K562 (cell line): ENCODE measurements around the gene RELA. TPM values are rescaled to one million over a fixed set of nuclear protein-coding genes. Genes with fewer than 3 reads are reported as not detected.

ENCODE experiments used
- GATAD2B ChIP-seq: fragments of 450-650 bp; IDR thresholded peaks from 2 replicates; pipeline ENCODE4 v1.6.1; 2017; ENCODE audit warnings: mild to moderate bottlenecking, borderline replicate concordance
- HDAC3 ChIP-seq: fragments of 450-650 bp; IDR thresholded peaks from 2 replicates; pipeline ENCODE4 v1.6.1; 2018; ENCODE audit warnings: borderline replicate concordance, mild to moderate bottlenecking, moderate library complexity; ENCODE audit not compliant: partially characterized antibody
- HIVEP1 ChIP-seq: fragments of 250-450 bp; sonication (Bioruptor Pico); IDR thresholded peaks from 2 replicates; pipeline ENCODE4 v1.4.0; 2020; ENCODE audit warnings: mild to moderate bottlenecking
- MED1 ChIP-seq: sonication (generic); formaldehyde crosslinking; IDR thresholded peaks from 2 replicates; pipeline ENCODE4 v1.8.1; 2023; ENCODE audit warnings: missing genetic modification reagents, borderline replicate concordance
- PHF21A ChIP-seq: fragments of 450-650 bp; IDR thresholded peaks from 2 replicates; pipeline ENCODE4 v1.6.1; 2017; ENCODE audit warnings: low read depth, borderline replicate concordance
- SREBF1 ChIP-seq: fragments of 150-350 bp; IDR thresholded peaks from 2 replicates; pipeline ENCODE4 v1.6.1; 2014; ENCODE audit warnings: antibody characterized with exemption, low read depth, low read length, borderline replicate concordance
- SRSF3 ChIP-seq: fragments of 200-400 bp; formaldehyde crosslinking; IDR thresholded peaks from 2 replicates; pipeline ENCODE4 v1.6.1; 2016; ENCODE audit warnings: mild to moderate bottlenecking, low read length, moderate library complexity; ENCODE audit not compliant: insufficient read depth
- ZSCAN32 ChIP-seq: fragments of 450-650 bp; formaldehyde crosslinking; IDR thresholded peaks from 2 replicates; pipeline ENCODE4 v1.4.0; 2020; ENCODE audit warnings: mild to moderate bottlenecking, moderate library complexity
- polyA plus RNA-seq, 8 experiments: library from polyadenylated mRNA; depleted of rRNA in 4 of 8; stranded (reverse) in 5 of 8; unstranded in 3 of 8; fragments of >200 nt; fragmentation: Nextera tagmentation in 2 of 8; fragmentation: Illumina TruSeq in 1 of 8; extraction: Ambion mirVana in 2 of 8; extraction: Trizol in 1 of 8; gene quantifications; 2 replicates each; pipeline versions ENCODE4 v1.2.1 to v1.2.3, GENCODE V29; 2011 to 2014; ENCODE audit warnings: inconsistent platforms in 1 of 8, missing spikeins in 1 of 8
- total RNA-seq, 7 experiments: library from RNA; depleted of rRNA in 6 of 7; stranded (reverse); fragments of >200 nt in 6 of 7; fragmentation: Illumina TruSeq in 2 of 7; extraction: Trizol in 2 of 7; gene quantifications; 2 replicates each; pipeline versions ENCODE4 v1.2.1 to v1.2.3, GENCODE V29; 2011 to 2021; ENCODE audit warnings: low replicate concordance in 1 of 7
- TF ChIP-seq, protein P1 (sequence below), 2 experiments: IDR thresholded peaks in 1 of 2; conservative IDR thresholded peaks in 1 of 2; 2 replicates each; pipeline ENCODE4 v1.6.1; 2016; ENCODE audit warnings: low read depth in 2 of 2, mild to moderate bottlenecking in 1 of 2, missing compliant biosample characterization in 1 of 2, missing genetic modification characterization in 1 of 2, moderate library complexity in 1 of 2
- TF ChIP-seq, protein P2 (sequence below): sonication (generic); formaldehyde crosslinking; IDR thresholded peaks from 2 replicates; pipeline ENCODE4 v1.8.0; 2023; ENCODE audit warnings: missing genetic modification reagents, mild to moderate bottlenecking, borderline replicate concordance
- TF ChIP-seq, protein P3 (sequence below), 2 experiments: fragments of 450-650 bp; IDR thresholded peaks; 2 replicates each; pipeline ENCODE4 v1.6.1; 2016
- TF ChIP-seq, protein P4 (sequence below): fragments of 250-450 bp; sonication (Bioruptor Pico); IDR thresholded peaks from 2 replicates; pipeline ENCODE4 v1.4.0; 2020; ENCODE audit warnings: borderline replicate concordance
- TF ChIP-seq, protein P5 (sequence below): fragments of 250-450 bp; sonication (Bioruptor Pico); IDR thresholded peaks from 2 replicates; pipeline ENCODE4 v1.6.1; 2021; ENCODE audit warnings: mild to moderate bottlenecking

Gene RELA
- total and polyA plus RNA-seq, 9 of the 15 experiments (the other 6 are each of a cell fraction or from before 2014, with no cell fraction given), result 6.0 to 67.4 (median 20.6) TPM

DNA sequence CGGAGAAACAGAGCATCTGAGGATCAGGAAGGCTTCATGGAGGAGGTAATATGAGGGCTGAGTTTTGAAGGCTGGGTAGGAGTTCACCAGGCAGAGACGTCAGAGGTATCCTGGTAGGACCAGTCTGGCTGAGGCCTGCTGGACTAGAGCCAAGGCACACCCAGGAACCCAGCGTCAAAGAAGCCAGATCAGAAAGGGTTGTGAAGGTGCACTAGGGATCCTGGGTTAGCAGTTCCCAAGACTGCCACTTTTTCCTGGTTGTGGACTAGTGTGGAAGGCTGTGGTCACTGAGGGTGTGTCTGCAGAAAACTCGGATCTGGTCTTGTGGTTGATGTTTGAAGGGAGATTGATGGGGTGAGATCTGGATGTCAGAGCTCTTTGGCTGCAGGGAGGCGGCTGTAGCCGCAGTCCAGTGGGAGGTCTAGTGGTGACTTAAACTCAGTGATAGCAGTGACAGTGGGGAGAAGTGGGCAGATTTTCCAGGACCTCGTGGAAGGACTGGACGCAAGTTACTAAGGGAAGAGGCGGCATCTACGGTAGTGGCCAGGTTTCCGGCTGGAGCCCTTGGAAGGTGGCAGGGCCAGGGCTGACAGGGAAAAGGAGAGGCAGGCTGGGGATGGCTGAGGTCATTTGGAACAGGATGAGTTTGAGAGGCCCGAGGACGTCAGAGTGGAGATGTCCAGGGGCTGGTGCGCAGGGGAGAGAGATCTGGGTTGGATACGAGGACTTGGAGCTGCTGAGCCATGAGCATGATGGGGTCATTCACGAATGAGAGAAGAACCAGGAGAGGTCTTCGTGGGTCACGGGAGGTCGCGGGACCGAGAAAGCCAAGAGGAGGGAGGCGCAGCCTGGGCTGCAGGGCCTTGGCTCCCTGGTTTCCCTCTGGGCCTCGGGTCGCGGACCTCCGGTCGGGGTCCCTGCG is 10.9 kb downstream of the RELA start (continued):
- TF ChIP-seq, protein P1, sequence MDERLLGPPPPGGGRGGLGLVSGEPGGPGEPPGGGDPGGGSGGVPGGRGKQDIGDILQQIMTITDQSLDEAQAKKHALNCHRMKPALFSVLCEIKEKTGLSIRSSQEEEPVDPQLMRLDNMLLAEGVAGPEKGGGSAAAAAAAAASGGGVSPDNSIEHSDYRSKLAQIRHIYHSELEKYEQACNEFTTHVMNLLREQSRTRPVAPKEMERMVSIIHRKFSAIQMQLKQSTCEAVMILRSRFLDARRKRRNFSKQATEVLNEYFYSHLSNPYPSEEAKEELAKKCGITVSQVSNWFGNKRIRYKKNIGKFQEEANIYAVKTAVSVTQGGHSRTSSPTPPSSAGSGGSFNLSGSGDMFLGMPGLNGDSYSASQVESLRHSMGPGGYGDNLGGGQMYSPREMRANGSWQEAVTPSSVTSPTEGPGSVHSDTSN (CRISPR knock-in tag; IDR thresholded peaks at IDR 0.05; ENCODE audit: low read depth), result no peak
- TF ChIP-seq, protein P1 (tag; conservative IDR thresholded peaks at IDR 0.05; ENCODE audit: low read depth), result peak; percentile 80
- no peak for TF ChIP-seq SREBF1
- TF ChIP-seq GATAD2B, result no peak
- TF ChIP-seq, protein P2, sequence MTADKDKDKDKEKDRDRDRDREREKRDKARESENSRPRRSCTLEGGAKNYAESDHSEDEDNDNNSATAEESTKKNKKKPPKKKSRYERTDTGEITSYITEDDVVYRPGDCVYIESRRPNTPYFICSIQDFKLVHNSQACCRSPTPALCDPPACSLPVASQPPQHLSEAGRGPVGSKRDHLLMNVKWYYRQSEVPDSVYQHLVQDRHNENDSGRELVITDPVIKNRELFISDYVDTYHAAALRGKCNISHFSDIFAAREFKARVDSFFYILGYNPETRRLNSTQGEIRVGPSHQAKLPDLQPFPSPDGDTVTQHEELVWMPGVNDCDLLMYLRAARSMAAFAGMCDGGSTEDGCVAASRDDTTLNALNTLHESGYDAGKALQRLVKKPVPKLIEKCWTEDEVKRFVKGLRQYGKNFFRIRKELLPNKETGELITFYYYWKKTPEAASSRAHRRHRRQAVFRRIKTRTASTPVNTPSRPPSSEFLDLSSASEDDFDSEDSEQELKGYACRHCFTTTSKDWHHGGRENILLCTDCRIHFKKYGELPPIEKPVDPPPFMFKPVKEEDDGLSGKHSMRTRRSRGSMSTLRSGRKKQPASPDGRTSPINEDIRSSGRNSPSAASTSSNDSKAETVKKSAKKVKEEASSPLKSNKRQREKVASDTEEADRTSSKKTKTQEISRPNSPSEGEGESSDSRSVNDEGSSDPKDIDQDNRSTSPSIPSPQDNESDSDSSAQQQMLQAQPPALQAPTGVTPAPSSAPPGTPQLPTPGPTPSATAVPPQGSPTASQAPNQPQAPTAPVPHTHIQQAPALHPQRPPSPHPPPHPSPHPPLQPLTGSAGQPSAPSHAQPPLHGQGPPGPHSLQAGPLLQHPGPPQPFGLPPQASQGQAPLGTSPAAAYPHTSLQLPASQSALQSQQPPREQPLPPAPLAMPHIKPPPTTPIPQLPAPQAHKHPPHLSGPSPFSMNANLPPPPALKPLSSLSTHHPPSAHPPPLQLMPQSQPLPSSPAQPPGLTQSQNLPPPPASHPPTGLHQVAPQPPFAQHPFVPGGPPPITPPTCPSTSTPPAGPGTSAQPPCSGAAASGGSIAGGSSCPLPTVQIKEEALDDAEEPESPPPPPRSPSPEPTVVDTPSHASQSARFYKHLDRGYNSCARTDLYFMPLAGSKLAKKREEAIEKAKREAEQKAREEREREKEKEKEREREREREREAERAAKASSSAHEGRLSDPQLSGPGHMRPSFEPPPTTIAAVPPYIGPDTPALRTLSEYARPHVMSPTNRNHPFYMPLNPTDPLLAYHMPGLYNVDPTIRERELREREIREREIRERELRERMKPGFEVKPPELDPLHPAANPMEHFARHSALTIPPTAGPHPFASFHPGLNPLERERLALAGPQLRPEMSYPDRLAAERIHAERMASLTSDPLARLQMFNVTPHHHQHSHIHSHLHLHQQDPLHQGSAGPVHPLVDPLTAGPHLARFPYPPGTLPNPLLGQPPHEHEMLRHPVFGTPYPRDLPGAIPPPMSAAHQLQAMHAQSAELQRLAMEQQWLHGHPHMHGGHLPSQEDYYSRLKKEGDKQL, result no peak
- TF ChIP-seq SRSF3, result no peak
- TF ChIP-seq, protein P3, sequence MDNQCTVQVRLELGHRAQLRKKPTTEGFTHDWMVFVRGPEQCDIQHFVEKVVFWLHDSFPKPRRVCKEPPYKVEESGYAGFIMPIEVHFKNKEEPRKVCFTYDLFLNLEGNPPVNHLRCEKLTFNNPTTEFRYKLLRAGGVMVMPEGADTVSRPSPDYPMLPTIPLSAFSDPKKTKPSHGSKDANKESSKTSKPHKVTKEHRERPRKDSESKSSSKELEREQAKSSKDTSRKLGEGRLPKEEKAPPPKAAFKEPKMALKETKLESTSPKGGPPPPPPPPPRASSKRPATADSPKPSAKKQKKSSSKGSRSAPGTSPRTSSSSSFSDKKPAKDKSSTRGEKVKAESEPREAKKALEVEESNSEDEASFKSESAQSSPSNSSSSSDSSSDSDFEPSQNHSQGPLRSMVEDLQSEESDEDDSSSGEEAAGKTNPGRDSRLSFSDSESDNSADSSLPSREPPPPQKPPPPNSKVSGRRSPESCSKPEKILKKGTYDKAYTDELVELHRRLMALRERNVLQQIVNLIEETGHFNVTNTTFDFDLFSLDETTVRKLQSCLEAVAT (IDR thresholded peaks at IDR 0.05), result peak in 1 of 2 experiments; percentile 44; a peak in 1 of 4 replicates
- TF ChIP-seq, protein P4, sequence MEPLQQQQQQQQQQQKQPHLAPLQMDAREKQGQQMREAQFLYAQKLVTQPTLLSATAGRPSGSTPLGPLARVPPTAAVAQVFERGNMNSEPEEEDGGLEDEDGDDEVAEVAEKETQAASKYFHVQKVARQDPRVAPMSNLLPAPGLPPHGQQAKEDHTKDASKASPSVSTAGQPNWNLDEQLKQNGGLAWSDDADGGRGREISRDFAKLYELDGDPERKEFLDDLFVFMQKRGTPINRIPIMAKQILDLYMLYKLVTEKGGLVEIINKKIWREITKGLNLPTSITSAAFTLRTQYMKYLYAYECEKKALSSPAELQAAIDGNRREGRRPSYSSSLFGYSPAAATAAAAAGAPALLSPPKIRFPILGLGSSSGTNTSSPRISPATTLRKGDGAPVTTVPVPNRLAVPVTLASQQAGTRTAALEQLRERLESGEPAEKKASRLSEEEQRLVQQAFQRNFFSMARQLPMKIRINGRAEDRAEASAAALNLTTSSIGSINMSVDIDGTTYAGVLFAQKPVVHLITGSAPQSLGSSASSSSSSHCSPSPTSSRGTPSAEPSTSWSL (CRISPR knock-in tag), result no peak
- TF ChIP-seq HIVEP1, result no peak
- no peak for TF ChIP-seq MED1
- TF ChIP-seq PHF21A, result no peak
- TF ChIP-seq, protein P5, sequence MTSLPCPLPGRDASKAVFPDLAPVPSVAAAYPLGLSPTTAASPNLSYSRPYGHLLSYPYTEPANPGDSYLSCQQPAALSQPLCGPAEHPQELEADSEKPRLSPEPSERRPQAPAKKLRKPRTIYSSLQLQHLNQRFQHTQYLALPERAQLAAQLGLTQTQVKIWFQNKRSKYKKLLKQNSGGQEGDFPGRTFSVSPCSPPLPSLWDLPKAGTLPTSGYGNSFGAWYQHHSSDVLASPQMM (CRISPR knock-in tag), result no peak
- no peak for TF ChIP-seq HDAC3
- no peak for TF ChIP-seq ZSCAN32
